Measurements from ENCODE around the gene INO80C.

GRCh38 chr18:35491700-35492077 is 6.1 kb downstream of the INO80C start:
- TF ChIP-seq CTCF (IDR thresholded peaks at IDR 0.05; ENCODE audit: low read length), result no peak
- no peak for TF ChIP-seq EZH2 (optimal IDR thresholded peaks at IDR 0.05; ENCODE audit: low read depth, low read length)
- no peak for TF ChIP-seq EZH2phosphoT487 (IDR thresholded peaks at IDR 0.05; ENCODE audit: low read length)
